GM19395 (cell line): Measurements from ENCODE around the gene JAM3.

ENCODE experiments used
- ATAC-seq: cut with Tn5 transposase; IDR thresholded peaks from one replicate; pipeline ENCODE4 v1.9.1; 2021; ENCODE audit warnings: mild to moderate bottlenecking, moderate library complexity; ENCODE audit not compliant: unreplicated experiment

JAM3 gene

GRCh38 chr11:134038897-134039470 lies 29.9 kb upstream of the JAM3 start:
- no peak for ATAC-seq

GRCh38 chr11:134039726-134040385 lies 29.0 kb upstream of the JAM3 start:
- no peak for ATAC-seq

- ATAC-seq, result no peak
Observed at GRCh38 chr11:134040386-134041302, 28.2 kb upstream of the JAM3 start.

- ATAC-seq, result no peak
Observed at GRCh38 chr11:134041349-134041748, 27.5 kb upstream of the JAM3 start.

GRCh38 chr11:134041791-134042696 lies 26.8 kb upstream of the JAM3 start:
- no peak for ATAC-seq

GRCh38 chr11:134043821-134044420 lies 25.0 kb upstream of the JAM3 start:
- no peak for ATAC-seq

- no peak for ATAC-seq
Observed at GRCh38 chr11:134044514-134045284, 24.2 kb upstream of the JAM3 start.

GRCh38 chr11:134045799-134046635 lies 22.9 kb upstream of the JAM3 start:
- no peak for ATAC-seq

- no peak for ATAC-seq
Observed at GRCh38 chr11:134046681-134047449, 22.0 kb upstream of the JAM3 start.

- no peak for ATAC-seq
Observed at GRCh38 chr11:134047586-134047999, 21.3 kb upstream of the JAM3 start.

- no peak for ATAC-seq
Observed at GRCh38 chr11:134048028-134048427, 20.8 kb upstream of the JAM3 start.

- no peak for ATAC-seq
Observed at GRCh38 chr11:134049303-134049702, 19.6 kb upstream of the JAM3 start.

- ATAC-seq, result peak; percentile 90
Observed at GRCh38 chr11:134050541-134051383, 18.1 kb upstream of the JAM3 start.

GRCh38 chr11:134052395-134052987 lies 16.4 kb upstream of the JAM3 start:
- ATAC-seq, result no peak

GRCh38 chr11:134052988-134053945 lies 15.6 kb upstream of the JAM3 start:
- ATAC-seq, result no peak

GRCh38 chr11:134055029-134055428 lies 13.8 kb upstream of the JAM3 start:
- ATAC-seq, result no peak
